GM12892 (cell line): Measurements from ENCODE around the gene SUSD1.

ENCODE experiments used
- POLR2A ChIP-seq: IDR thresholded peaks from 2 replicates; pipeline ENCODE4 v1.6.1; 2011; ENCODE audit warnings: low read depth, low read length, control low read depth
- POLR2AphosphoS5 ChIP-seq: IDR thresholded peaks from 2 replicates; pipeline ENCODE4 v1.6.1; 2011; ENCODE audit warnings: low read depth, low read length, control low read depth
- TAF1 ChIP-seq: IDR thresholded peaks from 2 replicates; pipeline ENCODE4 v1.6.1; 2011; ENCODE audit warnings: low read depth, mild to moderate bottlenecking, control low read depth, low read length, borderline replicate concordance

GRCh38 chr9:112207451-112207850 lies 32.4 kb upstream of the SUSD1 start:
- TF ChIP-seq POLR2AphosphoS5 (no peak), TAF1 (no peak), POLR2A (no peak)
